Measurements from ENCODE around the gene WIF1.

The WIF1 gene

GRCh38 chr12:65121049-65121955, at the start of gene WIF1:
Gene WIF1 (minus strand): TSS chr12:65121305. CDS start chr12:65121191, 114 bp downstream.
- DNase-seq = no peak

GRCh38 chr12:65170209-65170881, 49.2 kb upstream of the WIF1 start:
- peak; percentile 3 for DNase-seq

GRCh38 chr12:65169320-65170208, 48.5 kb upstream of the WIF1 start, which contains the start of gene LEMD3:
Gene LEMD3 (plus strand): TSS chr12:65169583. CDS start chr12:65169597, 14 bp downstream.
- DNase-seq = peak; percentile 70

- DNase-seq = no peak
Observed at GRCh38 chr12:65168681-65169319, 47.7 kb upstream of the WIF1 start.

GRCh38 chr12:65164774-65165173, 43.7 kb upstream of the WIF1 start:
- DNase-seq = no peak

- DNase-seq = no peak
Observed at GRCh38 chr12:65164244-65164643, 43.1 kb upstream of the WIF1 start.

- DNase-seq = no peak
Observed at GRCh38 chr12:65162609-65163008, 41.5 kb upstream of the WIF1 start.

GRCh38 chr12:65157091-65157490, 36.0 kb upstream of the WIF1 start:
- DNase-seq = no peak

- no peak for DNase-seq
Observed at GRCh38 chr12:65156366-65156841, 35.3 kb upstream of the WIF1 start.

GRCh38 chr12:65155784-65156183, 34.7 kb upstream of the WIF1 start:
- DNase-seq = no peak

- DNase-seq = no peak
Observed at GRCh38 chr12:65152596-65152995, 31.5 kb upstream of the WIF1 start.

- no peak for DNase-seq
Observed at GRCh38 chr12:65152012-65152411, 30.9 kb upstream of the WIF1 start.

- DNase-seq = no peak
Observed at GRCh38 chr12:65147312-65147905, 26.3 kb upstream of the WIF1 start.

- no peak for DNase-seq
Observed at GRCh38 chr12:65140738-65141137, 19.6 kb upstream of the WIF1 start.

- no peak for DNase-seq
Observed at GRCh38 chr12:65139389-65139788, 18.3 kb upstream of the WIF1 start.

- no peak for DNase-seq
Observed at GRCh38 chr12:65133879-65134278, 12.8 kb upstream of the WIF1 start.

GRCh38 chr12:65126482-65126881, 5.4 kb upstream of the WIF1 start:
- DNase-seq = no peak

GRCh38 chr12:65125975-65126374, 4.9 kb upstream of the WIF1 start:
- no peak for DNase-seq

- DNase-seq = no peak
Observed at GRCh38 chr12:65125247-65125646, 4.1 kb upstream of the WIF1 start.

- no peak for DNase-seq
Observed at GRCh38 chr12:65123435-65124063, 2.4 kb upstream of the WIF1 start.

- DNase-seq = no peak
Observed at GRCh38 chr12:65122703-65123102, 1.6 kb upstream of the WIF1 start.

All from DMS79 (cell line).